HG03460 (cell line): Measurements from ENCODE around the gene ACSS1.
A peak's percentile ranks its signal among the peaks of the same experiment; 100 is the strongest.

Experiments used
- ATAC-seq: cut with Tn5 transposase; IDR thresholded peaks from one replicate; pipeline ENCODE4 v1.9.1; 2021; ENCODE audit not compliant: unreplicated experiment

ACSS1 gene

GRCh38 chr20:25079171-25079570 is 21.2 kb upstream of the ACSS1 start:
- no peak for ATAC-seq

GRCh38 chr20:25078662-25079061 is 20.7 kb upstream of the ACSS1 start:
- ATAC-seq, result no peak

GRCh38 chr20:25077610-25078169 is 19.8 kb upstream of the ACSS1 start:
- no peak for ATAC-seq

DNA sequence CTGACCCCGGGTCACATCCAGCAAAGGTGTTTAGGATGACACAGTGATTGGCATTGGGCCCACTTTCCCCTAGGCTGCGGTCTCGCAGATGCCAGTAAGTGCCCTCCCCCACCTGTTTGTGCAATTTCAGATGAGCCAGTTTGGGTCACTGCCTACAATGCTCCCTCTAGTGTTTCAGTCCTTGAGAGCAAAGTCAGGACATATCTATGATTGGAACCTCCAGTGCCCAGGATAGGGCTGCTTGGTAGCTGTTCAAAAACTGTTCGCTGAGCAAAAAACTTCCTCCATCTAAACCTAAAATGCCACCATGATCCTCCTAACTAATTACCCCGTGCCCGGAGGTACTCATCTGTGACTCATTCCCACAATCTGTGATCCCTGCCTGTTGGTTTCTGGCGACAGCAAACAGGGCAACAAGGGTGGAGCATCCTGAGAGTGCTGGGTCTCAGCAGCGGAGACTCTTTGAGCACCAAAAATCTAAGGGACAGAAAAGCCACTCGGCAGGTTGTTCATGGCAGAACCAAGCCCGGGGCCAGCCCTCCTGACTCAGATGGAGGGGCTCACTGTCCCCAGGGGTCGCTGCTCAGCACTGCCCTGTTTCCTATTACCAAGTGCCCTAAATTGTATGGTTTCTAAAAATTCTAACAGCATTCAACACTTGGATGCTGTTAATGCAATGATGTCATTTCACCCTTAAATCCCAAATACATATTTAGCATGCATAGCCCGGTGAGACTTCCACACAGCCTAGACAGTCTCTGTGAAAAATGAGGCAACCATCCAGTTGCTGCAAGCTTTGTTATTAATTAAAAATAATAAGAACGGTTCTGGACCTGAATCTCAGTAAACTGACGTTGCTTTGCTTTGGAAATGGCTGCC is 19.0 kb upstream of the ACSS1 start:
- ATAC-seq, result no peak

DNA sequence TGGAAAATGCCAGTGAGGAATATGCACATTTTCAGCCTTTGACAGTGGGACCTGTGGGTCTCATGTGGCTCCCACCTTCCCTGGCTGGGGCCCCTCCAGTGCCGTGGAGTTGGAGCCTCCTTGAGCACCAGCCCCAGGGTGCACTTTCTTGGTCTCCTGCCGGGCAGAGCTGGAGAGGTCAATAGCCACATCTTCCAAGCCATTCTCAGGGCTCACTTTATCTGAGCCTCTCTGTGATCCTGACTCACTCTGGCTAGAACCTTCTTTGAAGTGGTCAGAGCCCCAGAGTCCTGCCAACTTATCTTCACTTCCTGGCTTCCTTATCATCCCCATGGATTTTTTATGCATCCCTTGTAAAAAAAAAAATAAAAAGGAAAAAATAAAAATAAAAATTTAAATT is 18.3 kb upstream of the ACSS1 start:
- no peak for ATAC-seq

DNA sequence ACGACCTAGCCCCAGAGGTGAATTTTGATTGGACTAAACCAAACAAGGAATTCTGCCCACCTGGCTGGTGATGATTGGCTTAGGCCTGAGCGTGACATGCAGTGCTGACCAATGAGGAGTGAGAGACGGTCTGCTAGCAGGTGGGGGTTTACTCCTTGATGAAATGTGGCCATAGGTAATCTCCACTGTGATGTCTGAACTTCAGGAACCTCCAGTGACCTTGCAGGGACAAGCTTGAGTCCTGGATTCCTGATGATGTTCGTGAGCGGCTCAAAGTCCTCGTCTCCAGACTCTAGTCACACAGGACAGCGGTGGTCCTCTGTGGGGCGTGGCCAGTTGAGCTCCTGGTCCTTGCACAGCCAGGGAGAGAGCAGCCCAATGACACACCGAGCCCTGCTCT is 15.6 kb upstream of the ACSS1 start:
- ATAC-seq, result no peak

GRCh38 chr20:25072226-25072811 is 14.4 kb upstream of the ACSS1 start:
- no peak for ATAC-seq

DNA sequence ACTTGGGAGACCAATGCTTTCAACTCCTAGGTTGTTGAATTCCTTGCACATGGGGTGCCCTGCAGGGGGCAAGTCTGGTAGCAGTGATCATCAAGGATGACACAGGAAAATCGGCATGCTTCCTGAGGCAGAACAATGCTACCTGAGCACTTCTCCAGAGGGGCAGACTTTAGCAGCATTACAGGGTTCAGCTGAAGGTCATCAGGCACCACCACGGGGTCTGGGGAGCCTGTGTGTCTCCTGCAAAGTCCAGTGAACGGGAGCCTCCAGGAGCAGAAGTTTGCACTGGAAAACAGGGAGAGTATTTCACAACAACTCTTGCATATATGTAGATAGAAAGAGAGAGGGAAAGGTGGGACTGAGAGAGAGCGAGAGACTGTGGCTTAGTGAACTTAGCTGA is 13.8 kb upstream of the ACSS1 start:
- ATAC-seq, result no peak

DNA sequence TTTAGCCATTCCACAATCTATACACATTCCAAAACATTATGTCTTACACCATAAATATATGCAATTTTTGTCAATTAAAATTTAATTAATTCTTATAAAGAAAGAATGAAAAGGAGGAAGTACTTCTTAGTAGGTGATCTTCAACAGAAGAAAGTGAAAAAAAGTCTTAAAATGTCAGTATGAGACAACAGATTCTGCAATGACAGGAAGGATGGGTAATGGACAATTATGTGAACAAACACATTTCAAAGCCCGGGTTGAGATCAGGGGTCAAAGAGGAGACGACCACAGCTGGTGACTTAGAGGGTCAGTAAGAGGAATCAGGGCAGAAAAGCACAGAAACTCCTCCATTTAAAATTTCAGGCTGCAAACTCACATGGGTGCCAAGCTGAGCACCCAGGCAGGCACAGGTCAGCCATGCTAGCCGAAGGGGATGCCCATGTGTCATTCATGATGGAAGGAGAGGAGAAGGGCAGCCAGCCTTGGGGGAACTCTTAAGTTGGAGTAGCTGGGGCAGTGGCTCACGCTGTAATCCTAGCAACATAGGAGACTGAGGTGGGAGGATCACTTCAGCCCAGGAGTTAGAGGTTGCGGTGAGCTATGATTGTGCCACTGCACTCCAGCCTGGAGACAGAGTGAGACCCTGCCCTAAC is 13.0 kb upstream of the ACSS1 start:
- ATAC-seq, result no peak

- ATAC-seq, result no peak
These were observed 9.4 kb upstream of the ACSS1 start for GRCh38 chr20:25067102-25067987.

- no peak for ATAC-seq
These were observed 8.4 kb upstream of the ACSS1 start for GRCh38 chr20:25066386-25066785.

GRCh38 chr20:25065625-25066338 is 7.8 kb upstream of the ACSS1 start:
- ATAC-seq, result peak; percentile 67

DNA sequence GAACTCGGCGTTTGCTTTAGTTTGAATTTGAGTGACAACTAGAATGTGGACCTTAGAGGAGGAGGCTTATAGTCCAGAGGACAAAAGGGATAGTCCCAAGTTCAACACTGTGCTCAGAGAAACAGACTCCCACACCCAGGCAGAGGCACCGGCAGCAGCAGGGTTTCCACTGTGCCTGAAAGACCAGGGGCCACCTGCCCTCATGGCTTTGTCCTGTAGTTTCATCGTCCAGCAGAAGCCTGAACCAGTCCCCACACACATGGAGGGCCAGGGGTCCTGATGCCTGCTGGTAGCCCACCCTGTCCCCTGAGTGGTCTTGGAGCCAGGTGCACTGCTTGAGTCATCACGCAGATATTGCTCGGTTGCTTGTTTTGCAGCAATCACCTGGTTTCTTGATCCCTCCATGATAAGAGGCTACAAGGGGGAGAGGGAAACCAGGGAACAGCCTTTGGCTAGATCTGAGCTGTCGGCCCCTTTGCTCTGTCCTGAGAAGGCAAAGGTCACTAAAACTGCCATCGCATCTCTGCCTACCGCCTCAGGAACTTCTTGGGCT is 7.2 kb upstream of the ACSS1 start:
- ATAC-seq, result no peak

DNA sequence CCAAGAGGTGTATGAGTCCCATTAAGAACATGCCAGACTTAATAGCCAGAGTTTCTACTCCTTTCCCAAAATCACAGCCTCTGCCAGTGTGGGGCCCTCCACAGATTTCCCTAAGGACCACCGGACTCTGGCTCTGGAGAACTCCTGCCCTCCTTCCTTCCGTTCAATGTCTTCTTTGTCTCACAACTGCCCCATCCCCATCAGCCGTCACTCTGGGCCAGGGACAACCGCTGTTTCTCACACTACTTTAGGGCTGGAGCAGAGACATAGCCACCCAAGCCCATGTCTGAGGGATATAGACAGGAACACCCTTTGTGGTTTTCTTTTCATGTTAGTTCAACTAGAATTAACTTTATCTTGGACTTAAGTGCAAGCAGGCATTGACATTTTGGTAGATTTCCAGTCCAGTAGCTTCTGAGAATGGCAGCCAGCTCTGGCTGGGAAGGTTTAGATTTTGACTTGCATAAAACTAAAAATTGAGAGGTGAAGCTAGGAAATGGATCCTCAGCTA is 6.7 kb upstream of the ACSS1 start:
- no peak for ATAC-seq

DNA sequence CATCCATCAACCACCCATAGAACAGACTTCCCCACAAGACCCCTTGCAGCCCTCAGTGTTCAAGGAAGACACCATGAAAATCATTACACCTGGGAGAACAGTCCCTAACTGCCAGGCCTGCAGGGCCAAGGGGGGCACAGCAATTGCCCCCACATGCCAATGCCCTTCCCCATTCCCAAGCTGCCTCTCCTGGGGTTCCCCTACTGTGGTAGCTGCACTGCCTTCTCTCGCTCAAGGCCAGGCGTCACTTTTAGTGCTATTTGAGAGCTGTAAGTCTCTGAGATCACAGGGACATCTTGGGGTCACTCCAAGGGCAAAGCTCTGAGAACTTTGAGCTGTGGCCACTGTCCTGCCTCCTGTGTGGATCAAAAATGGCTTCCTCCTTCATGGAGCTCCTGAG is 6.0 kb upstream of the ACSS1 start:
- ATAC-seq, result no peak

GRCh38 chr20:25063546-25063945 is 5.6 kb upstream of the ACSS1 start:
- ATAC-seq, result no peak

DNA sequence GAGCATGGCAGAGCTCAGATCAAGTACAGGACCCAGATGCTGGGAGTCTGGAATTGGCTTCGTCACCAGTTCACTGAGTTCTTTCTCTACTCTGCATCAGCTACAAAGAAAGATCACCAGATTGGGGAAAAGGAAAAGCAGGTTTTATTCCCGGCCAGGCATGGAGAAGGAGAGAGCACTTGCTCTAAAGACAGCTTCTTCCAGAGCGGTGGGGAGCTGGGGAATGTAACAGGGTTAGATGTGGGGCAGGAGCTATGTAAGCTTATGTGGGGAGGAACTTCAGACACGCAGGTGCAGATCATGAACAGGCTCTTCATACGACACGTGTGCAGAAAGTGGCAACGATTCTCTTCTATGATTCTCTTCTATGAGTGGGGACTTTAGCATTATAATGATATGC is 4.9 kb upstream of the ACSS1 start:
- no peak for ATAC-seq

GRCh38 chr20:25061821-25062530 is 4.0 kb upstream of the ACSS1 start:
- no peak for ATAC-seq
